Stimulated activated CD4-positive, alpha-beta T cell treated with anti-CD3 and anti-CD28 coated beads, TNF-alpha, amount 100 ng/mL, for 1 hour (primary cell): ENCODE measurements around the gene RBL2.
A peak's percentile ranks its signal among the peaks of the same experiment; 100 is the strongest.

ENCODE experiments used
- DNase-seq, 3 donors: peaks; one replicate each; pipeline ENCODE4 v3.0.0-alpha.2; 2020; ENCODE audit warnings: low read depth in 3 of 3, low spot score in 1 of 3

The RBL2 gene

GRCh38 chr16:53453928-53454327, 19.7 kb downstream of the RBL2 start:
- DNase-seq: no peak

- peak in 2 of 3 donors; percentile 2 to 8 for DNase-seq
Observed at GRCh38 chr16:53456625-53457024, 22.4 kb downstream of the RBL2 start.

- DNase-seq: peak; percentile 22 to 59 (median 45)
Observed at GRCh38 chr16:53457670-53458069, 23.4 kb downstream of the RBL2 start.

GRCh38 chr16:53458635-53459034, 24.4 kb downstream of the RBL2 start:
- no peak for DNase-seq

GRCh38 chr16:53465606-53466280, 31.5 kb downstream of the RBL2 start:
- no peak for DNase-seq

GRCh38 chr16:53476867-53477266, 42.6 kb downstream of the RBL2 start:
- no peak for DNase-seq

- no peak for DNase-seq
Observed at GRCh38 chr16:53478965-53479364, 44.7 kb downstream of the RBL2 start.

- no peak for DNase-seq
Observed at GRCh38 chr16:53480394-53480793, 46.1 kb downstream of the RBL2 start.

GRCh38 chr16:53482123-53482522, 47.9 kb downstream of the RBL2 start:
- no peak for DNase-seq

GRCh38 chr16:53484542-53484941, 50.3 kb downstream of the RBL2 start:
- DNase-seq: no peak

- DNase-seq: no peak
Observed at GRCh38 chr16:53486230-53486629, 52.0 kb downstream of the RBL2 start.

GRCh38 chr16:53489755-53490154, 55.5 kb downstream of the RBL2 start:
- DNase-seq: no peak

- DNase-seq: no peak
Observed at GRCh38 chr16:53492503-53492902, 58.2 kb downstream of the RBL2 start.

- no peak for DNase-seq
Observed at GRCh38 chr16:53494636-53495035, 60.4 kb downstream of the RBL2 start.

- no peak for DNase-seq
Observed at GRCh38 chr16:53495325-53495724, 61.1 kb downstream of the RBL2 start.

GRCh38 chr16:53498984-53499383, 64.7 kb downstream of the RBL2 start:
- no peak for DNase-seq

- DNase-seq: no peak
Observed at GRCh38 chr16:53501216-53501859, 67.1 kb downstream of the RBL2 start.

GRCh38 chr16:53502331-53503269, 68.3 kb downstream of the RBL2 start, which contains the start of gene AKTIP:
Gene AKTIP (minus strand): TSS chr16:53503209. CDS start chr16:53500259, 2,950 bp downstream.
- peak in 1 of 3 donors; percentile 51 for DNase-seq

GRCh38 chr16:53503270-53503923, 69.1 kb downstream of the RBL2 start:
- DNase-seq: peak; percentile 98 to 100 (median 98)

- no peak for DNase-seq
Observed at GRCh38 chr16:53503991-53504663, 69.9 kb downstream of the RBL2 start.

GRCh38 chr16:53504665-53505064, 70.4 kb downstream of the RBL2 start:
- no peak for DNase-seq
